Neuron (in vitro differentiated cells): ENCODE measurements around the gene ZSWIM6.

Experiments used
- H2AFZ ChIP-seq: one replicate; pipeline ENCODE4 v1.6.1; 2013; ENCODE audit warnings: low read depth, mild to moderate bottlenecking, inconsistent platforms, low read length, moderate library complexity
- H3K27me3 ChIP-seq: one replicate; pipeline ENCODE4 v1.6.1; 2013; ENCODE audit warnings: low read length; ENCODE audit not compliant: insufficient read depth
- H3K36me3 ChIP-seq: one replicate; pipeline ENCODE4 v1.6.1; 2013; ENCODE audit warnings: low read length; ENCODE audit not compliant: insufficient read depth
- H3K4me1 ChIP-seq: one replicate; pipeline ENCODE4 v1.6.1; 2013; ENCODE audit warnings: low read length; ENCODE audit not compliant: insufficient read depth
- H3K4me3 ChIP-seq: 2 replicates; pipeline ENCODE4 v1.5.1; 2013; ENCODE audit warnings: mild to moderate bottlenecking, low read length, moderate library complexity
- H3K9me3 ChIP-seq: one replicate; pipeline ENCODE4 v1.6.1; 2013; ENCODE audit warnings: low read length

The ZSWIM6 gene

DNA sequence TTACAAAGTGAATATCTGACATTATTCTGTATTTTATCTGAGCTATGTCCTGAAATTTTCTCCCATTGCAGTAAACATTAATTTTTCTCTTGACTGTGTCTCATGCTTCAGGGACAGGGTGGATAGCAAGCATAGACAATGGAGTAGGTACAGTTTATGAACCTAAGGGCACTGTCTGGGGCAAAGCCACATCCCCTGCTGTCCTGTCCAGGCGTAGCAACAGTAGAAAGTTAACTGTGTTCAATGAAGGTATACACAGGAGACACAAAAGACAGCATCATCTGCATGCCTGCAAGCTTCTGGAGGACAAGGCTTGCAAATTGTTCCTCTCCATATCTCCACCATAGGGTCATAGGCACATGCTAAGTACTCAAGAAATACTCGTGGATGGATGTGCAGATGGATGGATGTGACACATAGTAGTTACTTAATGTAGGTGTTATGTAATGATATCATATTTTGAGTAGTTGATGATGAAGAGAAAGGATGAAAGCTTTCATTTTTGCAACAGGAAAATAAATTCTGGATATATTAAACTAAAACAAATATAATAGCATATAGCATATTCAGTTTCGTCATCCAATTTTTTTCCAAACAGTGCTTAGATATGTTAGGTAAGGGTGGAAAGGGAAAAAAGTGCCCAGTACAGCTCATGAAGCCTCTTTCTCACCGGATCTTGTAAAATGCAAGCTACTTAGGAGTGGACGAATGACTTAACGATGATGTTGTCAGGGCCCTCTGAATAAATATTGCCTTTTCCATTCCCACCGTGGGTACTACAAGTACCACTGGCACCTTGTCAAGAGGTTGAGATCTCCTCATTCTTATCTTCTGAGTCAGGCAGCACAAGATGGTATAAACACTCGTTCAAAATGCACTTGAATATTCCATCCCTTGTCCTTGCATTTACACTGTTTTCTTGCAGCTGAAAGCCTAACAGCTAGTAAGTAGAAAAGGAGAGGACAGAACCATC is 19.9 kb upstream of the ZSWIM6 start:
- no peaks in the 10 kb centered on the region for H3K27me3 ChIP-seq
- peaks cover 7% of the 10 kb centered on the region for H3K4me1 ChIP-seq
- H3K9me3 ChIP-seq: no peaks in the 10 kb centered on the region
- no peaks in the 10 kb centered on the region for H3K36me3 ChIP-seq
- no peak overlapping the region for H2AFZ ChIP-seq
- no peak overlapping the region for H3K4me3 ChIP-seq

GRCh38 chr5:61313960-61314681 is 17.9 kb upstream of the ZSWIM6 start:
- Histone ChIP-seq H3K4me1 (peaks cover 9% of the 10 kb centered on the region), H2AFZ (no peak overlapping the region), H3K4me3 (no peak overlapping the region), H3K27me3 (no peaks in the 10 kb centered on the region), H3K9me3 (no peaks in the 10 kb centered on the region), H3K36me3 (no peaks in the 10 kb centered on the region)

- Histone ChIP-seq H3K9me3 (no peaks in the 10 kb centered on the region), H3K4me3 (no peak overlapping the region), H3K36me3 (no peaks in the 10 kb centered on the region), H2AFZ (no peak overlapping the region), H3K27me3 (no peaks in the 10 kb centered on the region), H3K4me1 (peaks cover 19% of the 10 kb centered on the region)
Measured at GRCh38 chr5:61318376-61318775, 13.7 kb upstream of the ZSWIM6 start.

- H2AFZ ChIP-seq: peak overlapping the region; percentile 3
- H3K9me3 ChIP-seq: no peaks in the 10 kb centered on the region
- H3K4me1 ChIP-seq: peaks cover 15% of the 10 kb centered on the region
- H3K36me3 ChIP-seq: no peaks in the 10 kb centered on the region
- no peaks in the 10 kb centered on the region for H3K27me3 ChIP-seq
- H3K4me3 ChIP-seq: no peak overlapping the region
Measured at GRCh38 chr5:61319388-61320146, 12.5 kb upstream of the ZSWIM6 start.

DNA sequence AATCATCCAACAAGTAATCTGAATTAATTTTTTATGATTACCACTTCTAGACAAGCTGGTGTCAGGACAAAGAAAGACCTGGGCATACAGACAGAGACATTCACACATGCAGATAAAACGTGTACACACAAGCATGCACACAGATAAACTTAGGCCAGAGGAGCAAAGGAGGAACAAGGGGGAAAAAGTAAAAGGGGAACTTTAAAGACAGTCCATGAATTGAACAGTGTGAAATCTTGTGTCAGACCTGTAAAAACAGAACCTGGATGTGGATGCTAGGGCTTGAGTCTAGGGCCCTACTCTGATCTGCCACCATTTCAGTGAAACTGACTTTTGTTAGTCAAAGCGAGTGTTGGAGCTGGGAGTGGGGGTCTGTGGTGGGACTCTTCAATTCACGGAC is 11.2 kb upstream of the ZSWIM6 start:
- no peak overlapping the region for H3K4me3 ChIP-seq
- no peaks in the 10 kb centered on the region for H3K9me3 ChIP-seq
- no peaks in the 10 kb centered on the region for H3K36me3 ChIP-seq
- H2AFZ ChIP-seq: no peak overlapping the region
- H3K27me3 ChIP-seq: no peaks in the 10 kb centered on the region
- peaks cover 11% of the 10 kb centered on the region for H3K4me1 ChIP-seq

- no peaks in the 10 kb centered on the region for H3K27me3 ChIP-seq
- peaks cover 11% of the 10 kb centered on the region for H3K4me1 ChIP-seq
- H2AFZ ChIP-seq: no peak overlapping the region
- H3K9me3 ChIP-seq: no peaks in the 10 kb centered on the region
- H3K4me3 ChIP-seq: no peak overlapping the region
- H3K36me3 ChIP-seq: no peaks in the 10 kb centered on the region
Measured at GRCh38 chr5:61321669-61322068, 10.4 kb upstream of the ZSWIM6 start.

DNA sequence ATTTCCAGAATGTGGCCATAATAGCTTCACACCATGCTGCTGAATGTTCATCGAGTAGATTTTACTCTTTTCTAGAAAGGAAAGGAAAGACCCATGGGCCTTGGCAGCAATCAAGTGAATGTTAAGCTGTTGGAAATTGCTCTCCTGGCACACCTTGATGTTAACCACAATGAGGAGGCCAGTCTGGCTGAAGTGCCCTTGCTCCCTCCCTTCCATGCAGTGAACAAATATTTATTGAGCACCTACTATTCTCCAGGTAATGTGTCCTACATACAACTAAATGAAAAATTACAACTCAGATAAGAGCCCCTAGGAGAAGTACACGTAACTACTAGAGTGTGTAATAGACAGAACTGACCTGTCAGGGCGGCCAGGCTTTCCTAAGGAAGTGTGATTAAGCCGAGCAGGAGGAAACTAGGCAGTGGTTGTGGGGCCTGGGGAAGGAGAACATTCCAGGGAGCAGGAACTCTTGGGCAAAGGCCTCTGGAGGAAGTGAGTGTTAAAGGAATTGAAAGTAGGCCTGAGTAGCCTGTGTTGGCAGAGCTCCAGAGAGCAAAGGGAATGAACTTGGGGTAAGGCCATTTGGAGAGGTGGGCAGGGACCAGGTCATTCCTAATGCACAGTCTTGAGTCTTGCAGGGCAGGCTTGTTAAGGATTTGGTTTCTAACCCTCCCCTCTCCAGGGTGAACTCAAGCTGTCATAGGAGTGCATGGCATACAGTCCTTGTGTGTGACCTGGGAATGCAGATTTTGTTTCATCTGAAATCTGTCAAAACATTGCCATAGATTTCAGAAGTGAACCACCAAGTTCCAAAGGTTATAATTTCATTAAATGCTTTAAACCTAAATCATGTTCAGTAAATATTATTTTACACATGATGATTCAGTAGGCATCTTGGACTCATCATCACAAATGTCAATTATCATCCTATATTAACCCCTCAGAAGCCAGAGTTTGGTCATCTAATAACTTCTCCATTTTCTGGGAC is 9.0 kb upstream of the ZSWIM6 start:
- H3K27me3 ChIP-seq: no peaks in the 10 kb centered on the region
- H3K36me3 ChIP-seq: no peaks in the 10 kb centered on the region
- no peak overlapping the region for H2AFZ ChIP-seq
- H3K4me3 ChIP-seq: no peak overlapping the region
- H3K4me1 ChIP-seq: peaks cover 11% of the 10 kb centered on the region
- no peaks in the 10 kb centered on the region for H3K9me3 ChIP-seq

DNA sequence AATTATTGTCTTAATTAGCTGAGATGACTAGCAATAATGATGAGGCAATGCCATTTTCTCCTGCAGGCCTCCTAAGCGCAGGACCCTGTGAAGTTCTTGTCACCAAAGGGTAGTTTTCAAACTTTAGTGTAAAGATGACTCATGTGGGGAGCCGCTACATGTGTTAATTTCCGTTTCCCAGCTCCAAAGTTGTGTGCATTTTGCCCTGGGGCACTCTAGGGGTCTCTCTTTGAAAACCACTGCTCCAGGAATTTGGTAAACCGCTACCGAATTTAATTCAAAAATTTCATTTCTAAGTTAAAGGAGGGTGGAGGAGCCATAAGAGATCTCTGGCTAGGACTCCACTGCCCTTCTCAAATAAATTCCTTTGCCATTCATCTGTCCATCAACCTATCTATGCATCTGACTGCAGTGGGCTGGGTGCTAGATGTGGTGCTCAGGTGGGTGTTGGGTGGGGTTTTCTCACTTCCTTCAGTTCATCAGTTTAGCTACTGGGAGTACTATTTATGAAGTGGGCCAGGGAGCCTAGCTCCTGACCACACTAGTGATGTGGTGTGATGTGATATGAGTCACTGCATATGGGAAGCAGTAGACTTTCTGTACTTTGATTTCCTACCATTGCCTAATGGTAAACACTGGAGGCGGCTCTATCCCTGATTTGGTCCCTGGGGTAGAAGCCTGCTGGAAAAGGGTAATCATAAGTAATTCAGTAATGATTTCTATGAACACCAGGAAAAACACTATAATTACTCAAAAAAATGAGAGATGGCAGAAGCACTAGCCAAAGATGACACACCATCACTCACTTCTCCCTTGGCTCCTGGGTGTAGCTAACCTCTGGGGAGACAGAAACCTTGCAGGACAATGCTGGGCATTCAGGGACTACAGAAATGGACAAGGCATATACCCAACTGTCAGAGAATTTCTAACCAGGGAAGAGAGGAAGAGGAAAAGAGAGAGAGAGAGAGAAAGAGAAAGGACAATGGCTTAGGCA is 4.0 kb upstream of the ZSWIM6 start:
- Histone ChIP-seq H2AFZ (no peak overlapping the region), H3K4me3 (no peak overlapping the region), H3K36me3 (no peaks in the 10 kb centered on the region), H3K4me1 (peaks cover 17% of the 10 kb centered on the region), H3K9me3 (no peaks in the 10 kb centered on the region), H3K27me3 (no peaks in the 10 kb centered on the region)

GRCh38 chr5:61328791-61329549 is 3.1 kb upstream of the ZSWIM6 start:
- peak overlapping the region; percentile 92 for H3K4me3 ChIP-seq
- H3K36me3 ChIP-seq: no peaks in the 10 kb centered on the region
- H3K27me3 ChIP-seq: no peaks in the 10 kb centered on the region
- no peak overlapping the region for H2AFZ ChIP-seq
- no peaks in the 10 kb centered on the region for H3K9me3 ChIP-seq
- H3K4me1 ChIP-seq: peaks cover 17% of the 10 kb centered on the region

DNA sequence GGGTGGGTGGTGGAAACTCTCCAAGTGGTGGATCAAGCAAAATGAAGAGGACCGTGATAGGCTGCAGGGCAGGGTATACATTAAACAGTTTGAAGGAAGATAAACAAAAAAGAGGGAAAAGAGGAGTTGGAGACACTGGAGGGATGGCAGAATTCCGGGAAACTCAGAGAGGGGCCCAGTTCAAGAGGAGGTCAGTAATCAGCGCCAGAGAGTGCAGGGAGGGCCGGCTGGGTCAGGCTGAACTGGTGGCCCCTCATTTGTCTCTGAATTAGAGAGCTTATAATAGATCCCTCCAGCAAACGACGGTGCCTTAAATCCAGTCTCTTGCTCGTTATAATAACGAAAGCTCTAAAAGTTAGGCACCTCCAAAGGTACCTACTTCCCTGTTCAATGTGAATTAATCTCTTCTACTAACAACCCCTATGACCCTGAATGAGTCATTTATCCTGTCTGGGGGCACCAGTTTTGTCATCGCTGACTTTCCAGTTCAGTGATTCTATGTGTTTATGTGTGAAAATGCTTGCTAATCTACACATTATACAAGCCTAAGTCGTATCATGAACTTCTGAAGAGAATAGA is 2.4 kb upstream of the ZSWIM6 start:
- Histone ChIP-seq H3K36me3 (no peaks in the 10 kb centered on the region), H3K4me3 (peak overlapping the region; percentile 92), H3K27me3 (no peaks in the 10 kb centered on the region), H3K4me1 (peaks cover 17% of the 10 kb centered on the region), H3K9me3 (no peaks in the 10 kb centered on the region), H2AFZ (no peak overlapping the region)
